SU-DHL-6 (cell line): ENCODE results near the gene PPIF.

ENCODE experiments used
- H2AFZ ChIP-seq: fragments of 200-600 bp; sonication (generic); 2 replicates; pipeline ENCODE4 v1.6.1; 2014; ENCODE audit warnings: low read depth, mild to moderate bottlenecking, moderate library complexity, mixed read lengths, antibody characterized with exemption, low read length; ENCODE audit not compliant: severe bottlenecking
- H3F3A ChIP-seq: fragments of 200-600 bp; shearing (Covaris generic); 2 replicates; pipeline ENCODE4 v1.6.0; 2016; ENCODE audit warnings: antibody characterized with exemption, mild to moderate bottlenecking; ENCODE audit not compliant: insufficient read depth
- H3K27ac ChIP-seq: fragments of 200-600 bp; sonication (generic); 2 replicates; pipeline ENCODE4 v1.5.1; 2016; ENCODE audit warnings: low read depth, mild to moderate bottlenecking, low read length, moderate library complexity, mixed read lengths
- H3K27me3 ChIP-seq: fragments of 200-600 bp; sonication (generic), shearing (Covaris generic); 2 replicates; pipeline ENCODE4 v1.6.0; 2014; ENCODE audit warnings: mild to moderate bottlenecking, low read length
- H3K36me3 ChIP-seq: fragments of 200-600 bp; sonication (generic); 2 replicates; pipeline ENCODE4 v1.6.1; 2014; ENCODE audit warnings: mild to moderate bottlenecking, low read length, mixed read lengths
- H3K4me2 ChIP-seq: fragments of 300-600, 200-600 bp; shearing (Covaris generic), sonication (generic); 2 replicates; pipeline ENCODE4 v1.6.0; 2014; ENCODE audit warnings: low read length, low read depth, mild to moderate bottlenecking; ENCODE audit not compliant: poor library complexity, severe bottlenecking
- H3K4me3 ChIP-seq: fragments of 200-600 bp; sonication (generic); 2 replicates; pipeline ENCODE4 v1.5.1; 2014; ENCODE audit warnings: antibody characterized with exemption, low read length, mild to moderate bottlenecking, mixed read lengths; ENCODE audit not compliant: insufficient read depth, poor library complexity, severe bottlenecking
- H3K79me2 ChIP-seq: fragments of 200-600 bp; sonication (generic); 2 replicates; pipeline ENCODE4 v1.6.1; 2014; ENCODE audit warnings: mild to moderate bottlenecking, low read length, moderate library complexity; ENCODE audit not compliant: insufficient read depth
- H3K9ac ChIP-seq: fragments of 200-600 bp; sonication (generic); 2 replicates; pipeline ENCODE4 v1.7.0; 2014; ENCODE audit warnings: mild to moderate bottlenecking, low read length
- H3K9me2 ChIP-seq: fragments of 200-600 bp; sonication (generic); replicated peaks from 2 replicates; pipeline ENCODE4 v1.6.1; 2014; ENCODE audit warnings: low read length; ENCODE audit not compliant: insufficient read depth
- H3K9me3 ChIP-seq: fragments of 200-600 bp; sonication (generic); 2 replicates; pipeline ENCODE4 v1.6.1; 2014; ENCODE audit warnings: low read length, mixed read lengths; ENCODE audit not compliant: insufficient read depth
- H4K20me1 ChIP-seq: fragments of 200-600 bp; sonication (generic); 2 replicates; pipeline ENCODE4 v1.6.1; 2014; ENCODE audit warnings: low read depth, mild to moderate bottlenecking, antibody characterized with exemption, low read length, moderate library complexity, mixed read lengths
- EZH2phosphoT487 ChIP-seq: fragments of 200-600 bp; sonication (generic), shearing (Covaris generic); conservative IDR thresholded peaks from 2 replicates; pipeline ENCODE4 v1.6.1; 2018; ENCODE audit warnings: mild to moderate bottlenecking, antibody characterized with exemption, low read length, moderate library complexity, mixed read lengths
- TF ChIP-seq, protein P1 (sequence below): fragments of 200-600 bp; sonication (generic); IDR thresholded peaks from one replicate; pipeline ENCODE4 v1.5.1; 2017; ENCODE audit warnings: antibody characterized with exemption, mild to moderate bottlenecking, low read length, moderate library complexity; ENCODE audit not compliant: insufficient read depth, poor library complexity, severe bottlenecking

The PPIF gene

GRCh38 chr10:79404231-79404609, 57.0 kb downstream of the PPIF start:
- no peaks in the 10 kb centered on the region for H4K20me1 ChIP-seq
- H3K9me3 ChIP-seq = no peaks in the 10 kb centered on the region
- no peaks in the 10 kb centered on the region for H3F3A ChIP-seq
- TF ChIP-seq, protein P1, sequence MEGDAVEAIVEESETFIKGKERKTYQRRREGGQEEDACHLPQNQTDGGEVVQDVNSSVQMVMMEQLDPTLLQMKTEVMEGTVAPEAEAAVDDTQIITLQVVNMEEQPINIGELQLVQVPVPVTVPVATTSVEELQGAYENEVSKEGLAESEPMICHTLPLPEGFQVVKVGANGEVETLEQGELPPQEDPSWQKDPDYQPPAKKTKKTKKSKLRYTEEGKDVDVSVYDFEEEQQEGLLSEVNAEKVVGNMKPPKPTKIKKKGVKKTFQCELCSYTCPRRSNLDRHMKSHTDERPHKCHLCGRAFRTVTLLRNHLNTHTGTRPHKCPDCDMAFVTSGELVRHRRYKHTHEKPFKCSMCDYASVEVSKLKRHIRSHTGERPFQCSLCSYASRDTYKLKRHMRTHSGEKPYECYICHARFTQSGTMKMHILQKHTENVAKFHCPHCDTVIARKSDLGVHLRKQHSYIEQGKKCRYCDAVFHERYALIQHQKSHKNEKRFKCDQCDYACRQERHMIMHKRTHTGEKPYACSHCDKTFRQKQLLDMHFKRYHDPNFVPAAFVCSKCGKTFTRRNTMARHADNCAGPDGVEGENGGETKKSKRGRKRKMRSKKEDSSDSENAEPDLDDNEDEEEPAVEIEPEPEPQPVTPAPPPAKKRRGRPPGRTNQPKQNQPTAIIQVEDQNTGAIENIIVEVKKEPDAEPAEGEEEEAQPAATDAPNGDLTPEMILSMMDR = no peak
- TF ChIP-seq EZH2phosphoT487 = no peak
- no peak overlapping the region for H3K27ac ChIP-seq
- no peak overlapping the region for H3K4me2 ChIP-seq
- H3K9me2 ChIP-seq = no peaks in the 10 kb centered on the region
- H3K4me3 ChIP-seq = no peak overlapping the region
- H3K36me3 ChIP-seq = no peaks in the 10 kb centered on the region
- H3K9ac ChIP-seq = no peak overlapping the region
- H3K79me2 ChIP-seq = no peaks in the 10 kb centered on the region
- no peaks in the 10 kb centered on the region for H3K27me3 ChIP-seq
- no peak overlapping the region for H2AFZ ChIP-seq

DNA sequence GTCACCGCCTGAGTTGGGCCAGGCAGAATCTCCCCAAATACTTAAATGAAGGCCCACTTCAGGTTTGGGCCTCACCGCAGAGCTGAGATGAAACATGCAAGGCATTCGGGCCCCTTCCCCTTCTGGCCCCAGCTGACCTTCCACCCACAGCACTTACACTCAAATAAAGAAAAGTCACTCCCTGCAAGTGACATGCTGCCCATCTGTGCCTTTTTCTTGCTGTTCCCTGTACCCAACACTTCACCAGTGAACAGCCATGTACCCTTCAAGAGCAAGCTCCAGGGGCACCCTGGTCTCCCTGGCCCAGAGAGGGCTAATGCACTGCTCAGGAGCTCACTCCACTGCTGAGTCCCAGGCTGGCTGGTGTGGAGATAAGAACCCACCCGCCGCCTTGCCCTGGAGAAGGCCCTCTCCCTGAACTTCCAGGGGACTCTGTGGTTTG, 57.4 kb downstream of the PPIF start:
- no peaks in the 10 kb centered on the region for H3K27me3 ChIP-seq
- no peaks in the 10 kb centered on the region for H3K9me2 ChIP-seq
- H3K27ac ChIP-seq = no peak overlapping the region
- no peaks in the 10 kb centered on the region for H3F3A ChIP-seq
- no peaks in the 10 kb centered on the region for H4K20me1 ChIP-seq
- H3K79me2 ChIP-seq = no peaks in the 10 kb centered on the region
- H3K4me3 ChIP-seq = no peak overlapping the region
- no peaks in the 10 kb centered on the region for H3K9me3 ChIP-seq
- H3K36me3 ChIP-seq = no peaks in the 10 kb centered on the region
- no peak overlapping the region for H3K4me2 ChIP-seq
- no peak overlapping the region for H3K9ac ChIP-seq
- H2AFZ ChIP-seq = no peak overlapping the region
- TF ChIP-seq, protein P1 = no peak
- no peak for TF ChIP-seq EZH2phosphoT487
